Activated effector memory CD4-positive, alpha-beta T cell treated with anti-CD3 and anti-CD28 coated beads, Interleukin-2, amount 50 U/mL, for 16 hours (primary cell): Measurements from ENCODE around the gene TOMM5.

ENCODE experiments used
- DNase-seq: peaks from one replicate; pipeline ENCODE4 v3.0.0-alpha.2; 2020

TOMM5 gene

DNA sequence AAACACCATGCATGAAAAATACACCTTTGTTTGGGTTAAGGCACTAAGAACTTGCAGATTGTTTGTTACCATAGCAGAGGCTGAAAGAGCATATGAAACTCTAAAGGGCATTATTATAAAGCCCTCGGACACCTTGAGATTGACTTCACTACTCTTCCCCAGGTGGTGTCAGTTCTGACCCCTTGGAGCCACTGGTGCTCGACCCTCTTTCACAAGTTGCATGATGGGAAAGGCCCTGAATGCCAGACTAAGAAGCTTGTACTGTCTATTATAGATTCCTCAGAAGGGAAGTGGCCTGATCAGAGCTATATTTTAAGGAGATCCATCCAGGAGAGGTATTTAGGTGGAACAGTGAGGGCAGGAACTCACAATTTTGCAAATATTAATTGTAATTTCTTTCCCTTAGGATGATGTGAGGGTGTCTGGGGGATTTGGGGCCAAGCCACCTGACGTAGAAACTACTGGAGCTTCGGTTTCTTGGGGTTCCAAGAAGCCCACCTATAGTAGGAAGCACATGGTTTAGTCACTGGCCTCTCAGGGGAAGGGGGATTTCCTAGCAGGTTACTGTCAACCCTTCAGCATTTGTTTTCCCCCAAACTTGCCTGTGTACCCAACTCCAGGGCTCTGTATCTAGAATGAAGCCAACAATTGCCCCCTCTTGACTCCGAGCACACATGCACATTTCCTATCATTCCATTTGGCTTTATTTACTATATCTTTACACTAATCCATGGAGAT is 32.4 kb downstream of the TOMM5 start:
- no peak for DNase-seq

DNA sequence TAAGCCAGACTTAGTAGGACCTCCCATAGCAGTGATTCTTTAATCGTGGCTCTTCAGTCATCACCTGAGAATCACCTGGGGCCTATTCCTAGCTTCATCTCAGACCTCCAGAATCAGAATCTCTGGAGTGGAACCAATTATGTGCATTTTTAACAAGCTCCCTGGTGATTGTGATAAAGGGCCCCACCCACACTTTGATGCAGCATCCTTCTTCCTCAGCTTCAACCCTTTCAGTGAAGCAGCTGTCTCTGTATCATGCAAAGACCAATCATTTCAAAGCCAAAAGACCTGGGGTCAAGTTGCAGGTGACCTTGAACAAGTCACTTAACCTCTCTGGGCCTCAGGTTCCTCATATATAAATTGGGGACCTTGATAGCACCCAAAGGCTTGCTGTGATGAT is 33.3 kb downstream of the TOMM5 start:
- no peak for DNase-seq

DNA sequence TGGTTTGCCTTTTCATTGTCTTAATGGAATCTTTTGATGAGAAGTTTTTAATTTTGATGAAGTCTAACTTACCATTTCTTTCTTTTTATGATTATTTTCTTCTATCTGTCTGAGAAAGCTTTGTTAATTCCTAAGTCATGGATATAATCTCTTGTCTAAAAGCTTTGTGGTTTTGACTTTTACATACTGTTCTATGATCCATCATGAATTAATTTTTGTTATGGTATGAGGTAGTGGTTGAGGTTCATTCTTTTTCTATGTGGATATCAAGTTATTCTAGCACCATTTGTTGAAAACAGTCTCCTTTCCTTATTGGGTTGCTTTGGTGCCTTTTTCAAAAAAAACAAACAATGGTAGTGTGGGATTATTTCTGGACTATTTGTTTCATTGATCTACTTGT is 36.6 kb downstream of the TOMM5 start:
- DNase-seq = no peak

DNA sequence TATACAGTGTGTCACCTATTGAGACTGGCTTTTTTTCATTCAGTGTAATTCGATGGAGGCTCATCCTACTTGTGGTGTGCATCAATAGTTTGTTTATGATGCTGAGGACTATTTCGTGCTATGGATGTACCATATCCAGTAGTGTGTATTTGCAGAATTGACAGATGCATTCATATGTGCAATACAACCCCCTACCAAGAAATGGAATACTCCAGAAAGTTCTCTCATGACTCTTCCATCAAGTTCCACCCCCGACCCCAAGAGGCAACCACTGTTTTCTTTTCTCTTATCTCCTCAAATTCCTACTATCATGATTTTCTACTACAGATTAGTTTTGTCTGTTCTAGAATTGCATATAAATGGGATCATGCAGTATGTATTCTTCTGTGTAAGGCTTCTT is 38.1 kb downstream of the TOMM5 start:
- no peak for DNase-seq

DNA sequence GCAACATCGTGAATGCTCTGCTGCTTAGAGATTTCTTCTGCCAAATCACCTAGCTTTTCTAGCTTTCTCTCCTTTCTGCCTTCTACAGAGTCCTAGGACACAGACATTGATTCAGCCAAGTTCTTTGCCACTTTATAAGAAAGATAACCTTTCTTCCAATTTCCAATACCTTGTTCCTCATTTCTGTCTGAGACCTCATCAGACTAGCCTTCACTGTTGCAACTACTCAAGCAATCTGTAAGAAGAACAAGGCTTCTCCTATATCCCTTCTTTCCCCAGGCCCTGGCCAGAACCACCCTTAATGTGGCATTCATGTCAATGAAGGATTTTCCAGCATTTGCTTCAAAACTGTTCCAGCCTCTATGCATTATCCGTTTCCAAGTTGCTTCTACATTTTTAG is 40.5 kb downstream of the TOMM5 start:
- no peak for DNase-seq

DNA sequence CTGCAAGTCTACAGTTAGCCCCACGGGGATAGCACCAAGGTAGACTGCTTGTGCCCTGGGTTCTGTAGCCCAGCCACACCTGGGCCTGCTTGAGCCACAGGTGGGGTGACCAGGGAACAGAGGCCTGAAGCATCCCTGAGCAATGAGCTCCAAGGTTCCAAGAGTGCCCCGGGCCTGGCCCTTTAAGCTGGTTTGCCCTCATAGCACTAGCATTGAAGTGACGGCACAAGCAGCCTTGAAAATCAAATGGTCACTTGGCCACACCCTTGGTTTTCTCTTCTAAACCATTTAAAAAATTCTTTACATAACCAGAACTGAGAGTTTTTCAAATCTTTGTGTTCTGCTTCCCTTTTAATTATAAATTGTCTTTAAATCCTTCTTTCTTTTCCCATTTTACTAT is 40.9 kb downstream of the TOMM5 start:
- DNase-seq = no peak

DNA sequence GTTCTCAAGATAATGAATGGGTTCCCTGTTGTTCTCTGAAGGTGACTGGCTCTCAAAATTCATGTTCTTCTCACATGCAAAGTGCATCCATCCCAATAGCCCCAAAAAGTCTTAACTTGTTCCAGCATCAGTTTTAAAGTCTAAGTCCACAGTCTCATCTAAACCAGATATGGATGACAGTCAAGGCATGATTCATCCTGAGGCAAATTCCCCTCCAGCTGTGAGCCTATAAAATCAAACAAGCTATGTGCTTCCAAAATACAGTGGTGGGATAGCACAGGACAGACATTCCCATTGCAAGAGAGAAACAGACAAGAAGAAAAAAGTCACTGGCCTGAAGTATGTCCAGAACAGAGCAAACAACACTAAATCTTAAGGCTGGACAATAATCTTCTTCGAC is 41.6 kb downstream of the TOMM5 start:
- DNase-seq = no peak

DNA sequence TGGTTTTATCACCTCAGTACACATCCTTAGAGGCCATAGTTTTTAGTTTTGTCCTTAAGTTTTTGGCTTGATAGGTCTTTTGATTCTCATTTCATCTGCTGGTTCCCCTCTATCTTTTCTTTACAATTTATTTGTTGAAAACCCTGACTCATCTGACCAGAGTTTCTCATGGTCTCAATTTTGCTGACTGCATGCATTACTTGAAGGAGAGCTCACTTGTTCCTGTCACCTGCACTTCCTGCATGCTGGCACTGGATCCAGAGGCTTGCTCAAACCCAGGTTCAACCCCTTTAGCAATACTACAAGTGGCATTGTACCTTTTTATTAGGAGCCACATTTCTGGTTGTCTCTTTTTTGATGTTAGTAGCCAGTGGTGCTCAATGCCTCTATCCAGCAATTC is 42.9 kb downstream of the TOMM5 start:
- DNase-seq = no peak

DNA sequence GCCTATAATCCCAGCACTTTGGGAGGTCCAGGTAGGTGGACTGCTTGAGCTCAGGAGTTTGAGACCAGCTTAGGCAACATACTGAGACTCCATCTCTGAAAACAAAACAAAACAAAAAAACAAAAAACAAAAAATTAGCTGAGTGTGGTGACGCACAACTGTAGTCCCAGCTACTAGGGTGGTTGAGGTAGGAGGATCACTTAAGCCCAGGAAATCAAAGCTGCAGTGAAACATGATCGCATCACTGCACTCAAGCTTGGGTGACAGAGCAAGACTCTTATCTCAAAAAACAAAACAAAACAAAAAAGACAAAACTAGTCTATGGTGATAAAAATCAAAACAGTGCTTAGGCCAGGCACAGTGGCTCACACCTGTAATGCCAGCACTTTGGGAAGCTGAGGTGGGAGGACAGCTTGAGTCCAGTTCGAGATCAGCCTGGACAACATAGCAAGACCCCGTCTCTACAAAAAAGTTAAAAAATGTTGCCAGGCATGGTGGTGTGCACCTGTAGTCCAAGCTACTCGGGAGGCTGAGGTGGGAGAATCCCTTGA is 45.0 kb downstream of the TOMM5 start:
- DNase-seq = no peak

DNA sequence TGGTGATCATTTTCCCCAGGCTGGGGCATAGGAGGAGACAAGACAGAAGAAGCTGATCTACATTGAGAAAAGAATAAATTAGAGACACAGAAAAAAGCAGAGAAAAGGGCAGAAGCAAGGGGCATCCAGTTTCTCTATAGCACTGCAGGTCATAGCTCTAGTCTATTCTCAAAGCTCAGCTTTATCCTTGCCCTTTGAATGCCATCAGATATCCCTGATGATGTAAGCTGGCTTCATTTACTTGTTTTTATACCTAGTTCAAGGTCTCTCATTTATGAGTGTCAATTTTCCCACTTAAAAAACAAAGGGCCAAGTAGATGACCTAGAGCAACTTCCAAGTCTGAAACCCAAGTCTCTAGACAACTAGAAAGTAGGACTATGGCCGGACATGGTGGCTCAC is 48.9 kb downstream of the TOMM5 start:
- no peak for DNase-seq

DNA sequence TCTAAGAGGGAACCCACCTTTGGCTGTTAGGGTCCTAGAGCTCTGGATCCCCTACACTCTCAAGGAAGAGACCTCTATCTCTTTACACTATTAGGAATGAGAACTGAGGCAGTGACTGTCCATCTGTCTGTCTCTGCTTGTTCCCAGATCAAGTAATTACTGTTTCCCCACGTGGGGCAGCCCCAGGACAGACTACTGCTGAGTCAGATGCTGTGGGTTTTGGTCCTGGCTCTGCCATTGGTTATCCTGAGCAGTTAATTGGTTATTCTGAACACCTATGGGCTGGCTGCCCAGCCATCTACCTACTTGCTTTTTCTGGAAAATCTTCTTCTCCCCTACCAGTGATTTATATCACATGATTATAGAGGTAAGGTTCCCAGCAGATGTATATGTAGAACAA is 49.5 kb downstream of the TOMM5 start:
- DNase-seq = no peak

DNA sequence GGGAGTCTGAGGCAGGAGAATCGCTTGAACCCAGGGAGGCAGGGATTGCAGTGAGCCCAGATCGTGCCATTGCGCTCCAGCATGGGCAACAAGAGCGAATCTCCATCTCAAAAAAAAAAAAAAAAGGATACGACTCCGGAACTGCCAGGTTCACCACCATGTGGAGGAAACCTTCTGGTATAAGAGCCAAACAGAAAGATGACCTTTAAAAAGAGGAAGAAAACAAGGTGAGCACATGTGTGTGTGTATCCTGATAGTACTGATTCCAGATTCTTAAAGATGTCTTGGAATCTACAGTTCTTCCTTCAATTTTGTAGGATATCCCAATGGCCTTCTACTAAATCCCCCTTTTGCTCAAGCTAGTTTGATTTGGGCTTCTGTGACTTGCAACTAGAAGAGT is 49.9 kb downstream of the TOMM5 start:
- DNase-seq = no peak

DNA sequence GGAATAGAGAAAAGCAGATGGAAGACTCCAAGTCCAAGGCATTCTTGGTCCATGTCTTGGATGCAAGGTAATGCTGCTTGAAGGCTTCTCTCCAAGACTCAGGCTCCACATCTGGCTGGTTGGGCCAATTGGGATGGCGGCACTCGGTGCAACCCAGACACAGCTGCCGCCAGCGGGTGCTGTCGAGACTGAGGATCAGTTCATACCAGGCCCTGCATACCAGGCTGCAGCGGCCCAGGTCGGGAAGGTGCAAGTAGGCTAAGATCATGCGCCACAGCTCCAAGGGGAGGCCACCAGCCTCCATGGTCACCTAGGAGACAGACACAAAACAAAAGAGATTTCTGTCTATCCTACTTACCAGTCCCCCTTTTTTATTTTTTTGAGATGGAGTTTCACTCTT is 50.9 kb downstream of the TOMM5 start:
- no peak for DNase-seq

DNA sequence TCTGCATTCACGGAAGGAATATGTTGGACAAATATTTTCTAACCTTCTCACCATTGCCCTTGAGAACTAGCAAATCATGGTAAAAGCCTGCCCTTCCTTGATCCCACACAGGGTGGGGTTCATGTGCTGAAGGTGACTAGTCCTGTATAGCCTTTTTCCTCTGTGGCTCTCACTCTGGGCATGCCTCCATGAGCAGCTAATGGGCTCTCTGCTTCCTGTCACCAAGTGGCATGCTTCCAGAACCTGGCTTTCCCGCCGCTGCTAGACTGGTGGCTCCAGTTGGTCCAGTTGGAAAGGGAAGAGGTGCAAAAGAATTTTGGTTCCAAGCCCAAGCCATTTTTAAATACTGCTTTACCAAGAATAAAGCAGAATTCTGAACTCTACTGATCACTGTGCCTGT is 51.8 kb downstream of the TOMM5 start:
- no peak for DNase-seq

DNA sequence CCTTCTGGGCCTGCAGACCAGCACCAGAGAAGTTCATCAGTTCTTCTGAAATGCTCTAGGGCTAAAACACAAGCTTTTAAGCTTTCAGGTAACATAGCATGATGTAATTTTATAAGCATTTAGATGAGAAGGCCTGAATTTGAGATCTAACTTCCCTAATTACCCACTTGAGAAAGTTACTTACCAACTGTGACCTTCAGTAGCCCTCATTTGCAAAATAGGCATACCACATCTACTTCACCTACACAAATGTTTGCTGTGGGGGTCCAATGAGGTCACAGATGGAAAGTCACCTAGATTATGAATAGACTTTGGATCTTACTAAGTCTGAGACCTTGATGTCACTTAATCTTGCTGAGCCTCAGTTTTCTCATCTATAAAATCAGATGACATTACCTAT is 52.8 kb downstream of the TOMM5 start:
- DNase-seq = no peak
